Thyroid gland (tissue), 4 donors: ENCODE measurements around the gene MDGA2.

Experiments used
- CTCF ChIP-seq, 6 experiments: fragments of 200-600 bp in 3 of 6; fragments of 450-650 bp in 3 of 6; sonication (generic) in 3 of 6; IDR thresholded peaks; one replicate each; pipeline ENCODE4 v1.5.1; 2016 to 2019; ENCODE audit warnings: antibody characterized with exemption in 6 of 6, mild to moderate bottlenecking in 2 of 6, inconsistent platforms in 1 of 6, moderate library complexity in 1 of 6
- POLR2A ChIP-seq, 2 donors: fragments of 450-650 bp; IDR thresholded peaks; one replicate each; pipeline ENCODE4 v1.6.1; 2017; ENCODE audit warnings: antibody characterized with exemption in 2 of 2, mild to moderate bottlenecking in 2 of 2, moderate library complexity in 1 of 2

- TF ChIP-seq POLR2A (IDR thresholded peaks at IDR 0.05) (no peak), CTCF (IDR thresholded peaks at IDR 0.05) (no peak)
Measured at GRCh38 chr14:47674148-47674542, 1.3 kb downstream of the MDGA2 start.
